Germinal center (tissue), 1 donor: ENCODE measurements around the gene HAS3.
A peak's percentile ranks its signal among the peaks of the same experiment; 100 is the strongest.
"Not testable (repeated sequence)": the region's sequence is repeated elsewhere in the genome, so short reads cannot be mapped to it uniquely, and the experiment has no call there.

ENCODE experiments used
- DNase-seq: peaks from one replicate; pipeline ENCODE4 v3.0.0; 2012; ENCODE audit warnings: mixed read lengths, low spot score

HAS3 gene

GRCh38 chr16:69143116-69143515 lies 37.7 kb downstream of the HAS3 start:
- no peak for DNase-seq

- no peak for DNase-seq
These were observed 40.2 kb downstream of the HAS3 start for GRCh38 chr16:69145658-69146057.

- DNase-seq = not testable (repeated sequence)
These were observed 44.2 kb downstream of the HAS3 start for GRCh38 chr16:69149621-69150020.

- peak; percentile 69 for DNase-seq
These were observed 44.9 kb downstream of the HAS3 start for GRCh38 chr16:69150146-69150865.

- DNase-seq = no peak
These were observed 51.7 kb downstream of the HAS3 start for GRCh38 chr16:69157196-69157595.

- no peak for DNase-seq
These were observed 54.7 kb downstream of the HAS3 start for GRCh38 chr16:69160192-69160591.

GRCh38 chr16:69165584-69165983 lies 60.1 kb downstream of the HAS3 start:
- DNase-seq = no peak

- DNase-seq = no peak
These were observed 60.9 kb downstream of the HAS3 start for GRCh38 chr16:69166221-69166833.

- no peak for DNase-seq
These were observed 61.8 kb downstream of the HAS3 start for GRCh38 chr16:69166946-69167930.
